Stimulated activated CD8-positive, alpha-beta memory T cell treated with anti-CD3 and anti-CD28 coated beads, Interleukin-4, amount 100 ng/mL, for 4 hours (primary cell): ENCODE measurements around the gene NOSIP.
A peak's percentile ranks its signal among the peaks of the same experiment; 100 is the strongest.

Source experiments
- DNase-seq, 2 donors: peaks; one replicate each; pipeline ENCODE4 v3.0.0-alpha.2; 2020; ENCODE audit warnings: low read depth in 2 of 2, low spot score in 1 of 2

NOSIP gene

DNA sequence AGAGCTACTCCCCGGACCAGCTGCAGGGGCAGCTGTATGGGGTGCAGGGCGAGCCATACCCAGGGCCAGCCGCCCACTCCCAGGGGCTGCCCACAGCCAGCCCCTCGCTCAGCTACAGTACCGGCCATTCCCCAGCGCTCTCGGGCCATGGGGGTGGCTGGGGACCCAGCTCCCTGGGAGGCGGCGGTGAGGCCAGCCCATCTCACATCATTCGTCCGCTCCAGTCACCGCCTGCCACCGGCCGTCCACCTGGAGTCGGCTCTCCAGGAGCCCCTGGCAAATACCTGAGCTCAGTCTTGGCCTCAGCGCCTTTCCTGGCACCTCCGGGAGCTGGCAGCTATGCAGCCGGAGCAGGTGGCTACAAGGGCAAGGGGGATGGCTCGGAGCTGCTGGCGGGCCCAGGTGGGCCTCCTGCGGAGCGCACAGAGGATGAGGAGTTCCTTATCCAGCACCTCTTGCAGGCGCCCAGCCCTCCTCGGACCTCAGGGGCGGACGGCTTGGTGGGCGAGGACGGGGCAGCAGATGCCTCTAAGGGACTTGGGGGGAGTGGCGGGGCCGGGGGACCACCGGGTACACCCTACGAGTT, 15.6 kb upstream of the NOSIP start:
- no peak for DNase-seq

DNA sequence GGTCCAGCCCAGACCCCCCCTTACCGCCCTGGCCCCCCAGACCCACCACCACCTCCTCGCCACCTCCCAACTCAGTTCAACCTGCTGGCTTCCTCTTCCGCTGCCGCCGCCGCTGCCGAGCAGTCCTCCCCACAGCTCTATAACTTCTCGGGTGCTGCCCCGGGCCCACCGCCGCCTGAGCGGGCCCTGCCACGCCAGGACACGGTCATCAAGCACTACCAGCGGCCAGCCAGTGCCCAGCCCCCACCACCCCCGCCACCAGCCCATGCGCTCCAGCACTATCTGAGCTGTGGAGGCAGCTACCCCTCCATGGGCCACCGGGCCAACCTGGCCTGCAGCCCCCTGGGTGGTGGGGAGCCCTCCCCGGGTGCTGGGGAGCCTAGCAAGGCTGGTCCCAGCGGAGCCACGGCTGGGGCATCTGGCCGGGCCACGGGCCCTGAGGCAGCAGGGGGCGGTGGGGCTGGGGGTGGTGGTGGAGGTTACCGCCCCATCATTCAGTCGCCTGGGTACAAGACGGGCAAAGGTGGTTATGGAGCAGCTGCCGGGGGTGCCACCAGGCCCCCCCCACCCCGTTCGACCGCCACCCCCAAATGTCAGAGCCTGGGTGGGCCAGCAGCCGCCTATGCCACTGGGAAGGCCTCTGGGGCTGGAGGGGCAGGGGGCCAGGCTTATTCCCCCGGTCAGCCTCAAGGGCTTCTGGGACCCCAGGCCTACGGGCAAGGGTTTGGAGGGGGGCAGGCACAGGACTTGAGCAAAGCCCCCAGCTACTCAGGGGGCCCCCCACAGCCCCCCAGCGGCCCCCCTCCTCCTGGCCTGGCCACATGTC, 14.8 kb upstream of the NOSIP start:
- no peak for DNase-seq

DNA sequence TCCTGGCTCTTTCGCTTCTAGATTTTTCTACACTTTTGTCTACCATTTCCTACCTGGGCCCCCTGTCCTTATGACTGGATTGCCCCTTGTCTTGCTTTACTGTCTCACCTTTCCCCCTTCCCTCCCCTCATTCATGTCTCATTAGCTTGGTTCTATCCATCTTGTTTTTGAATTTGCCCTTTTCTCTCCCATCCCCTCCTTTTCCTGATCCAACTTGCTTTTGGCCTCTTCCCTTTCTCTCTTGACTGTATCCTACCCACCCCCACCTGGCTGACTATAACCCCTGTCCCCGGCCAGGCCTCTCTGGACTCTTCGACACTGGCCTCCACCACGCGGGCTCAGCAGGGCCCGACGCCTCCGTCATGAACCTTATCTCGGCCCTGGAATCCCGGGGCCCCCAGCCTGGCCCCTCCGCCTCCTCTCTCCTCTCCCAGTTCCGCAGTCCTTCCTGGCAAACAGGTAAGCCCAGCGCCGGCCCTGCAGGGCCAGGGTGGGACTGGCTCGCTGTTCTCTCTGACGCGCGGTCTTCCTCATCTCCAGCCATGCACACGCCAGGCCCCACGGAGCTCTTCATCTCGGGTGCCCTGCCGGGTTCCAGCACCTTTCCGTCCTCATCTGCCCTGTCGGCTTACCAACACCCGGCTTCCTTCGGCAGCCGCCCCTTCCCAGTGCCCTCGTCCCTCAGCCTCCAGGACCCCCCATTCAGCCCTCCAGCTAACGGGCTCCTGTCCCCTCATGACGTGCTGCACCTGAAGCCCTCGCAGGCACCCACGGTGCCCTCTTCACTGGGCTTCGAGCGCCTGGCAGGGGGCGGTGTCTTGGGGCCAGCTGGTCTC, 14.0 kb upstream of the NOSIP start:
- DNase-seq: no peak

DNA sequence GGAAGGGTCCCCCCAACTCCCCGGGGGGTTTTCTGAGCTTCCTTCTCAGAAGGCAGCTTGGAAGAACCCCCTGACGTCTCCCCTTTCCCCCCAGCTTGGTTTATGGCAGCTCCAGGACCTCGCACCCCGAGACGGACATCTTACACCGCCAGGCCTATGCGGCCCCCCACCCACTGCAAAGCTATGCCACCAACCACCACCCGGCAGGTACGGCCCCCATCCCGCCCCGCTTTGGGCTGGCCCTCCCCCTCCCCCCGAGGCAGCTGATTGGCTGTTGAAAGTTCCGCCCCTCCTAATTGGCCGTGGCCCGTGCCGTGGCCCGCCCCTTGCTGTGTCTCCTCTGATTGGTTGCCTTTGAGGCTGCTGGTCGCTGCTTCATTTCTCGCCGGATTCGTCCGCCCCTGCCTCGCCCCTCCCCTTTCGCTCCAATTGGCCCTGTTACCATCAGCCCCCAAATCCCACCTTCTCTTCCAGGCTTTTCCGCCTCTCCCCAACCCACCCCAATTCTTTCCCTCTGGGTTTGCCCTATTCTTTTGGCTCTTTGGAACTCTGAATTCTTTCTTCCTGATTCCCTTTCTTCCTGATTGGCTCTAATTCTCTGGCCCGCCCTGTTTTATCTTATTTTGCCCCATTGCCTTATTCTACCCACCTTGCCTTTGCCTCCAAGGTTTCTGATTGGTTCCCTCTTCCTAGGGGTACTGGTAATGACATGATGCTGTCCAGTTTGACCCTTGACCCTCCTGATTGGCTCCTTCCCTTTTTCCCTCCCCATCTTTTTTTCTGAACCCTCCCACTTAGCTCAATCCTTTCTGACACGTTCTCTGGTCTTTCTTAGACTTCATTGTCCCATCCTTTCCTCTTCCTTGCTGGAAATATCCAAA, 13.1 kb upstream of the NOSIP start:
- DNase-seq: peak; percentile 84 to 88

DNA sequence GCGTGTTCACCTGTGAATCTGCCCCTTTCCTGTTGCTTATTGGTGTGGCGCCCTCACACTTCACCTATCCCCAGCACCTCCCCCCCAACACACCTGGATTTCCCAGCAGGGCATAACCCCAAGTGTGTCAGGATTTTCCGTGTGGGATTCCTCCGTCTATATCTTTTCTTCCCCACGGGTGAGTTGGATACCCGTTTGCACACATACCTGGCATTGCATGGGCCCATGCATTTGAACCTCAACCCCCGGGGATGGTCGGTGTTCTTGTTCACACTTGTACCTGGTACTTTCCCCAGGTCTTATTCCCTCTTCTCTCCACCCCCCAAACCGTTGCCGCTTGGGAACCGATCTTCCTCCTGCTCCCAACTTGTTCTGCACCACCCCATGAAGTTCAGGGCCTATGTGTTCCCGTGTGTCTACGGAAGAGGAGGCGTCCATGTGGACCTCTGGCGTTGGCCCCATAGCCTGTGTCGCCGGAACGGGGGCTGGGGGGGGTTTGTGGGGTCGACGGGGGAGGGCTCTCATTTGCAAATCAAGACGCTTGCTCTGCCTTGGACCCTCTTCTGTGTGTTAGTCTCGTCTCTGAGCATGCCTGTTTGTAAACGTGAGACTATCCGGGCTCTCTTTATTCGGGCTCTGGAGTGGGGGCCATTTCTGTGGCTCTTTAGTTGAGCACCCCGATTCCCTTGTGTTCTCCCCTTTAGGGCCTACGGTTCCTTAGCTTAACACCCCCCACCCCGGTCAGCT, 12.3 kb upstream of the NOSIP start:
- no peak for DNase-seq

DNA sequence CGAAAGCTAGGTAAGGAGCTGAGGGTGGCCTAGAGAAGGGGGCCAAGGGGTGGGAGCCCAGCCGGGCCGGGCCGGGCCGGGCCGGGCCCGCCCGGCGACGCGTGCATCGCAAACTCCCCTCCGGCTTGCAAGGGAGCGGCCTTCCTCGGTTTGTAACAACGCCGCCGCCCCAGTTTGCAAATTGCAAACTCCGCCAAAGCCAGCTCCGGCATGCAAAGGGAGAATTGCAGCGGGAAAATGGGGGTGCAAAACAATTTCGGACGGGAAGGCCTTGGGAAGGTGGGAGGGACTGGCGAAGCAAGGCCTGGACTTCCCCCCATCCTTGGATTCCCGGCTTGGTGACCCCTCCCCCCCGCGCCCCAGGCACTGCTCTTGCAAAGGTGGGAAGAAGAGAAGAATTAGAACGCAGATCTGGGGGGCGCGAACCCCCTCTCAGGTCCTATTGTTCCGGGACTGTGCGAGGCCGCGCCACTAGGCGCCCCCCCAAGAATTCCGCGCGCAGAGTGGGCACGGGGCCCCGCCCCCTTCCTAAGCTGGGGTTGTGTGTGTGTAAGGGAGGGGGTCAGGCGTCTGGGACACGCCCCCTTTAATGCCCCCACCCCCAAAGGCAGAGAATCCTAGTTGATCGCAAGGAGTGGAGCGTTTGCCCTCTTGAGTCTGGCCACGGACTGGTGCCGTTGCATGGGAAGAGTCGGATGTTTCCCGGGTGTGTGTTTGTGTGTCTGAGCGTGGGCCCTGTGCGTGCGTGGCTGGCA, 11.6 kb upstream of the NOSIP start:
- no peak for DNase-seq

DNA sequence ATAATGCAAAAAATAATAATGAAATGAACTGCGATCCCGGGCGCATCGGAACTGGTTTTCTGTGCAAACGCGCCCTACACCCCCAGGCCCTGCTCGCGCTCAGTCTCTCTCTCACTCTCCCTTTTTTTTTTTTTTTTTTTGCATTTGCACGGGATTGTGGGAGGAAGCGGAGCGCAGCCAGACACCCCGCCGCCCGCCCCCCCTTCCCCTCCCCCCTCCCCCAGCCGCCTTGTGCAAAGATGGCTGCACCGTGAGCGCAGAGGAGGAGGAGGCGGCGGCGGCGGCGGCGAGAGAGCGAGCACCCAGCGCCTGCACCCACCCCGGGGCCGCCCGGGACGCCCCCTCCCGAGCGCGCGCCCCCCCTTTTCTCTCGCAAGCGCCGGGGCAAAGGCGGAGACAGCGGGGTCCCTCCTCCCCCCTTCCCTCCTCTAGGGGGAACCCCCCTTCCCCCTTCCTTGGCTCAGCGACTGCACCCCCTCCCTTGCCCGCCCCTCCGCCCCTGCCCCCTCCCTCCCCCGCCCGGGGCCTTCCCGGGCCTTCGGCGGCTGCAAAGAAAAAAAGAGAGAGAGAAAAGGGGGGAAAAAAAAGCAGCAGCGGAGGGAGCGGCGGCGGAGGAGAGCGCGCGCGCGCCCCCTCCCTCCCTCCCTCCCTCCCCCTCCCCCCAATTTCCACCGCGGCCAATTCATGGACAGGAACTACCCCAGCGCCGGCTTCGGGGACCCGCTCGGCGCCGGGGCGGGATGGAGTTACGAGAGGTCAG, 10.8 kb upstream of the NOSIP start, which contains the start of gene PRR12:
Gene PRR12 (plus strand): TSS at position 212 of the 760 bp plus-strand sequence. CDS start 473 bp downstream, at position 685.
- DNase-seq: peak in 1 of 2 donors; percentile 61

DNA sequence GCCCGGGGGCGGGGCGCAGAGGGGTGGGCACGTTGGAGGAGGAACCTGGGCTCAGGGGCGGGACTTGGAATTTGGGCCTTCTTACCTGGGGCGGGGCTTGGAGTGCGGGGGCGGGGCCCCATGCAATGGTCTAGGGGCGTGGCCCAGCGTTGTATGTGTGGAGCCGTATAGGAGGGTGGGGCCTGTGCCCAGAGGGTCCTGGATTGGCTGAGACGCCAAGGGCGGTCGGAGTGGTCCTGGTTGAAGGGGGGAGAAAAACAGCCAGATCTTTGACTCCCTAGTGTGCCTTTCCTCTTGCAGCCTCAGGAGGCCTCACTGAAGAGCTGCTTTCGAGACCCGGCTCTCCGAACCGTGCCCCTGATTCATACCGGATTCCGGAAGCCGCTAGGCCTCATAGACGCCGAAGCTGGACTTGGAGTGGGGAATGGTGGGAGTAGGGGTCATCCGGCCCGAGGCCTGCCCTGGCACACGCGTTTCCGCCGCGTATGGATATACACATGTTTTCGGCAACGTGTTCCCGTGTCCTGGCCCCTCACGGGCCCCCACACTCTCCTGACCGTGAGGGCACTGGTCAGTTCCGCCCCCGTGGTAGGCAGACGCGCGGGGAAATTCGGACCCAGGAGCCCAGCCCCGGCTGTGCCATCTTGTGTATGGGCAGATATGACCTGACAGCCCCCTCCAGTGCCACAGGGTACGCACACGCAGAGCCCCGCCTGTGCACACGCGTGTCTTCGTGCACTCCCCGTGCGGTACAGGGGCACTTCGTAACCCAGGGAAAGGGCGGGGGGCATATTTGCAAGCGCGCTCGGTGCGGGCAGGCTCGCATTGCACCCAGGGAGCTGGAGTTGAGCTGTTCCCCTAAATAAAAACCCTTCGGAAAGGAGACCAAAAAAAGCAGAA, 10.0 kb upstream of the NOSIP start:
- peak; percentile 84 to 89 for DNase-seq

DNA sequence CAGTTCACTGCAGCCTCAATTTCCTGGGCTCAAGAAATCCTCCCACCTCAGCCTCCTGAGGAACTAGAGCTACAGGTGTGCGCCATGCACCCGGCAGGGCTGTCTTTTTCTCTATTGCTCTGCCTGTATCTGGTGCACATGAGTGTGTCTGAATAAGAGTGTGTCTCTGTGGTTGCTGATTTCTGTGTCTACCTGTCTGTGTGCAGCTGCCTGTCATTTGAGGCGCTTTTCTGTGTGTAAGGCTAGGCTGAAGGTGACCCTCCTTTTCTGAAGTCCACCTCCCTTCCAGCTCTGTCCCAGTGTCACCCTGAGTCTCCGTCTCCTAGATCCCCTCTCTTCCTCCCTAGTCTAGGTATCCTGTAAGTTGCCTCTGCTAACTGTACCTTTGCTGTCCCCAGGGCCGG, 9.1 kb upstream of the NOSIP start:
- DNase-seq: no peak

DNA sequence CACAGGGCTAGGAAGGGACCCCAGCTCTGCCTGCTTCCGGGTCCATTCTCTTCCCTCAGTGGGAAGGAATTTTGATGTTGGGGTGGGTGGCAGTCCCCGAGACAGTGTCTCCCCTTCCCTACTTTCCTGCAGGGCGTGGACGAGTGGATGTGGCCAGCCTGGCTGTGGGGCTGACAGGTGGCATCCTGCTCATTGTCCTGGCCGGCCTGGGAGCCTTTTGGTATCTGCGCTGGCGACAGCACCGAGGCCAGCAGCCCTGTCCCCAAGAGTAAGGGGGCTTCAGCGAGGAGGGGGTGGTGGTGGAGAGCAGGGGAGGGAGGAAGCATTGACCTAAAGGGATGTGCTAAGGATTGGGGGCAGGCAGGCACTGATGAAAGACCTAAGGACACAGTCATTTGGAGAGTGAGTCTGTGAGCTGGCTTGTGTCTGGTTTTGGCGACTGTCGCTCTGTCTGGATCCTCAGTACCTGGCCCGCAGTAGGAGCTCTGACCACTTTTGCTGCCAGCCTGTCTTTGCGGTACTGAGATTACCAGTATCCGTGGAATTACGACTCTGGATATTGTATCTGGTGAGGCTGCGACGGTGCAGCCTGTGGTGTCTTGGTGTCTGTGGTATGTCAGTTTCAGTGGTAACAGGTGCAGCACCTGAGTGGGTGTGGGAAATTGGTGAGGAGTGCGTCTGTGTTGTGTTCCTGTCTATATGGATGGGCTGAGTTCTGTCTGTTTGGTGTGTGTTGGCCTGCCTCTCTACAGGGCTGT, 8.2 kb upstream of the NOSIP start:
- no peak for DNase-seq

DNA sequence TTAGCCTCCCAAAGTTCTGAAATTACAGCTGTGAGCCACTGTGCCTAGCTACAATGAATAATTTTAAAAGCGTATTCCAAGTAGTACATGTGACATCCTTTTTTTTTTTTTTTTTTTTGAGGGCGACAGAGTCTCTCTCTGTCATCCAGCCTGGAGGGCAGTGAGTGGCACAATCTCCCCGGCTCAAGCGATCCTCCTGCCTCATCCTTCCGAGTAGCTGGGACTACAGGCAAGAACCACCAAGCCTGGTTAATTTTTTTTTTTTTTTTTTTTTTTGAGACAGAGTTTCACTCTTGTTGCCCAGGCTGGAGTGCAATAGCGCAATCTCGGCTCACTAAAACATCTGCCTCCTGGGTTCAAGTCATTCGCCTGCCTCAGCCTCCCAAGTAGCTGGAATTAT, 6.9 kb upstream of the NOSIP start:
- no peak for DNase-seq

DNA sequence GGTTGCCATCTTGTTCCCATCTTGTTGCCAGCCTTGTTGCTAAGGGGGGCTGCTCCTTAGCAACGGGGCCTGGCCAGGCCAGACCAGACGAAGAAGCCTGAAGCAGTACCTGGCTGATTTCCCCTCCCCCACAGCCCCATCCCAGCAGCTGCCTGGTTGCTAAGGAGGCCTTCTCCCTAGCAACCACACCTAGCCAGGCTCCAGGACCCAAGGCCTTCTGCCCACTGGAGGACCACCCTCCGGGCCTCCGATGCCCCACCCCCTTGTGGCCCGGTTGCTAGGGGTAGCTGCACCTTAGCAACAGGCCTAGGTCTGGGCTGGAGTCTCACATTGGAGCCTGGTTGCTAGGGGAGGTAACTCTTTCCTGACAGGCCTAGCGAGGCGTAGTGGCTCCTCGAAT, 4.7 kb upstream of the NOSIP start:
- no peak for DNase-seq

DNA sequence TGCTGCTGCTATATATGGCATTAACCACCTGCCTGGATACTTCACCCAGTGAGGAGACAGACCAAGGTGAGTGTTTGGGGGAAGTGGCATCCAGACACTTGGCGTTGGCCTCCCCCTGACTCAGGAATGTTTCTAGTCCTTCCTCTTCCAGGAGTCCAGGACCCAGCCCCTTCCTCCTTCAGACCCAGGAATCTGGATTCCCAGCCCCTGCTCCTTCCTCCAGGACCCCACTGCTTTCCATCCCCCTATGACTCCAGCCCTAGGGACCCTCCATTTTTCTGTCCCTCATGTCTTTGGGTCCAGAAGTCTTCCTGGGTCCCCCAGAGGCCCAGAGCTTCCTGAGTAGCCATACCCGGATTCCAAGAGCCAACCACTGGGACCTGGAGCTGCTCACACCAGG, 2.9 kb upstream of the NOSIP start:
- DNase-seq: no peak

DNA sequence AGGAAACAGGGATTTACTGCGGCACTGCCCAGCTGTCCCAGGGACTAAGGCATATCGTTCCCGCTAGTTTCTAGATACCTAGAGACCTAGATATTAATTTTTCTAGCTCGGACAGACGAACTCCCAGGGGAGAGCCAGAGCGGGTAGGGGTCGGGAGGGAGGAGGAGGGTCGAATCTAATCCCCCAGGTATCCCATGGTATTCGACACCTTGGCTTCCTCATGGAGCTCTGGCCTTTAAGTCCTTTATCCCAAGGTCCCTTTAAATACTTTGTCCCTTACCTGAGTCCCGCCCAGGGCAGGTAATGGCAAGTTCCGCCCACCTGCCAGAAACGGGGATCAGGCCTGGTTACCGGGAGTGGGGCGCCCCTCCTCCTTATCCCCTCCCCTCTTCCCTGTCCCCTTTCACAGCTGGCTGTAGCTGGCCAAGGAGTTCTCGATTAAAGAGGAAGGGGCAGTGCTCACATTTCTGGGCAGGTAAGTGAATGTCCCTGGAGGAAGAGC, 702 bp upstream of the NOSIP start, which contains the start of gene PRRG2:
Gene PRRG2 (plus strand): TSS at position 310 of the 502 bp plus-strand sequence. CDS start 1,904 bp downstream, outside the sequence.
- no peak for DNase-seq

DNA sequence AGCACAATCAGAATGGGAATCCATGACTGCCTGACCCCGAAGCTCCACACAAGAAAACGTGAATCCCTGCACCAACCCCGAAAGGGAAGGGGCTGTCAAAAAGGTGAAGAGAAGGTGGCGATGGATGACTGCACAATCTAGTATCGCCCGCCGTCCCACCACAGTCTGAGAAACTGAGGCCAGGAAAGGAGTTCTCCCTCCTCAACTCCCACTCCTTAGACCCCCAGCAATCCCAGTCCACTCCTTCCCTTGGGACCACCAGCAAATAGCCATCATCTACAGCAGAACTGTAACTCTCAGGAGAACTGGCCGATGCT, 451 bp downstream of the NOSIP start:
- DNase-seq: no peak

DNA sequence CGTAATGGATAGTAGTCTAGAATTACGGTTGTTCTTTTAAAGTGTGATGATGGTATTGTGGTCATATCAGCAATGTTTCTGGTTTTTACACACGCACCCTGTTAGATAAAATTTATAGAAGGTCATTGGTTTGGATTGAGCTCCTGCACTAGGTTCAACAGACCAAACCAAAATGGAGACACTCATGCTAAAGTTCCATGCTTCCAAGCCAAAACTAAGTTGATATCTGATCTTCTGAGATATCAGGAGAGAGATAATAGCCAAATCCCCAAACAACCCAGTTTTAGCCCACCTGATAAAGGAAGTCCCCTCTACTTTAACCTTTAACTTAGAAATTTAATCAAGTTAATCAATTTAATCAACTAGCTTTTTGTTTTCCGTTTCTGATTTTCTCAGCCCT, 1.2 kb downstream of the NOSIP start:
- no peak for DNase-seq
